ENCODE data around the gene PGAP1. TPM values are rescaled to one million over a fixed set of nuclear protein-coding genes. Genes with fewer than 3 reads are reported as not detected.

Gene PGAP1
- polyA plus RNA-seq, 3 donors = 0.10 to 0.81 (median 0.33) TPM

- Histone ChIP-seq H3K79me2 (ENCODE audit: insufficient read depth, low read length) (no peaks in the 10 kb centered on the region), H3K4me3 (replicated peaks in 1 of 3; ENCODE audit: low read depth in 2 of 3, low read length in 3 of 3) (no peak within 1 kb of the TSS), H3K27me3 (ENCODE audit: control insufficient read depth in 2 of 2, insufficient read depth in 2 of 2, low read length in 2 of 2) (no peaks in the 10 kb centered on the region), H3K9me3 (replicated peaks in 1 of 2; ENCODE audit: control insufficient read depth in 1 of 2, insufficient read depth in 1 of 2, low read length in 2 of 2) (no peaks in the 10 kb centered on the region), H4K20me1 (ENCODE audit: insufficient read depth, low read length) (no peaks in the 10 kb centered on the region), H3K4me2 (replicated peaks; ENCODE audit: extremely low read depth, low read length, poor library complexity, severe bottlenecking) (no peak within 1 kb of the TSS), H2AFZ (ENCODE audit: insufficient read depth, low read depth, low read length, poor library complexity, severe bottlenecking) (no peak within 1 kb of the TSS), H3K4me1 (ENCODE audit: control insufficient read depth in 1 of 2, insufficient read depth in 2 of 2, low read length in 2 of 2) (no peaks in the 10 kb centered on the region), H3K9ac (ENCODE audit: insufficient read depth, low read length, poor library complexity, severe bottlenecking) (no peak within 1 kb of the TSS), H3K27ac (ENCODE audit: low read depth in 1 of 2, low read length in 2 of 2) (no peak within 1 kb of the TSS), H3K36me3 (replicated peaks in 1 of 2; ENCODE audit: control insufficient read depth in 1 of 2, insufficient read depth in 2 of 2, low read length in 2 of 2) (no peaks in the 10 kb centered on the region)
- Mint-ChIP-seq H3K9me3 (peaks cover 0 to 10% (median 2%) of the 10 kb centered on the region in 7 donors), H3K4me3 (no peak within 1 kb of the TSS), H3K27ac (no peak within 1 kb of the TSS), H3K36me3 (no peaks in the 10 kb centered on the region), H3K27me3 (ENCODE audit: low read depth in 3 of 3) (peaks cover 2 to 7% (median 3%) of the 10 kb centered on the region in 3 donors), H3K4me1 (no peaks in the 10 kb centered on the region)
- intact Hi-C loops (cut with micrococcal nuclease) = no loop called here
- WGBS (ENCODE audit: insufficient coverage) = no CpG with 5 or more reads among the region's 1 CpG
- TF ChIP-seq CTCF (IDR thresholded peaks at IDR 0.05) = no peak
- no peak for DNase-seq
These were observed 117.2 kb downstream of the PGAP1 start, which contains the start of gene C2orf66 for GRCh38 chr2:196809260-196809659. Gene C2orf66 (minus strand): TSS chr2:196809355. CDS start chr2:196809336, 19 bp downstream.

GRCh38 chr2:196808083-196808665, 118.3 kb downstream of the PGAP1 start:
- intact Hi-C loops (cut with micrococcal nuclease) = no loop called here
- Histone ChIP-seq H3K79me2 (ENCODE audit: insufficient read depth, low read length) (no peaks in the 10 kb centered on the region), H3K9me3 (replicated peaks in 1 of 2; ENCODE audit: control insufficient read depth in 1 of 2, insufficient read depth in 1 of 2, low read length in 2 of 2) (no peaks in the 10 kb centered on the region), H3K4me3 (replicated peaks in 1 of 3; ENCODE audit: low read depth in 2 of 3, low read length in 3 of 3) (no peak overlapping the region), H3K4me2 (replicated peaks; ENCODE audit: extremely low read depth, low read length, poor library complexity, severe bottlenecking) (no peak overlapping the region), H3K27me3 (ENCODE audit: control insufficient read depth in 2 of 2, insufficient read depth in 2 of 2, low read length in 2 of 2) (no peaks in the 10 kb centered on the region), H4K20me1 (ENCODE audit: insufficient read depth, low read length) (no peaks in the 10 kb centered on the region), H2AFZ (ENCODE audit: insufficient read depth, low read depth, low read length, poor library complexity, severe bottlenecking) (no peak overlapping the region), H3K4me1 (ENCODE audit: control insufficient read depth in 1 of 2, insufficient read depth in 2 of 2, low read length in 2 of 2) (no peaks in the 10 kb centered on the region), H3K9ac (ENCODE audit: insufficient read depth, low read length, poor library complexity, severe bottlenecking) (no peak overlapping the region), H3K27ac (ENCODE audit: low read depth in 1 of 2, low read length in 2 of 2) (no peak overlapping the region), H3K36me3 (replicated peaks in 1 of 2; ENCODE audit: control insufficient read depth in 1 of 2, insufficient read depth in 2 of 2, low read length in 2 of 2) (no peaks in the 10 kb centered on the region)
- Mint-ChIP-seq H3K4me1 (no peaks in the 10 kb centered on the region), H3K27ac (no peak overlapping the region), H3K36me3 (no peaks in the 10 kb centered on the region), H3K9me3 (peaks cover 0 to 1% (median 0%) of the 10 kb centered on the region in 7 donors), H3K27me3 (ENCODE audit: low read depth in 3 of 3) (peaks cover 4 to 9% (median 5%) of the 10 kb centered on the region in 3 donors), H3K4me3 (no peak overlapping the region)
- no peak for TF ChIP-seq CTCF (IDR thresholded peaks at IDR 0.05)
- no peak for DNase-seq
- 60% methylated on average over 1 of the region's 2 CpGs for WGBS (ENCODE audit: insufficient coverage)
